Stimulated activated CD4-positive, alpha-beta T cell treated with anti-CD3 and anti-CD28 coated beads, Interleukin-12 subunit alpha, Interleukin-12 subunit beta, amount 100 ng/mL, for 24 hours (primary cell): ENCODE data around the gene EN1.
A peak's percentile ranks its signal among the peaks of the same experiment; 100 is the strongest.

Source experiments
- DNase-seq, 2 experiments: peaks; one replicate each; pipeline ENCODE4 v3.0.0-alpha.2; 2020; ENCODE audit warnings: low read depth in 2 of 2

EN1 gene

DNA sequence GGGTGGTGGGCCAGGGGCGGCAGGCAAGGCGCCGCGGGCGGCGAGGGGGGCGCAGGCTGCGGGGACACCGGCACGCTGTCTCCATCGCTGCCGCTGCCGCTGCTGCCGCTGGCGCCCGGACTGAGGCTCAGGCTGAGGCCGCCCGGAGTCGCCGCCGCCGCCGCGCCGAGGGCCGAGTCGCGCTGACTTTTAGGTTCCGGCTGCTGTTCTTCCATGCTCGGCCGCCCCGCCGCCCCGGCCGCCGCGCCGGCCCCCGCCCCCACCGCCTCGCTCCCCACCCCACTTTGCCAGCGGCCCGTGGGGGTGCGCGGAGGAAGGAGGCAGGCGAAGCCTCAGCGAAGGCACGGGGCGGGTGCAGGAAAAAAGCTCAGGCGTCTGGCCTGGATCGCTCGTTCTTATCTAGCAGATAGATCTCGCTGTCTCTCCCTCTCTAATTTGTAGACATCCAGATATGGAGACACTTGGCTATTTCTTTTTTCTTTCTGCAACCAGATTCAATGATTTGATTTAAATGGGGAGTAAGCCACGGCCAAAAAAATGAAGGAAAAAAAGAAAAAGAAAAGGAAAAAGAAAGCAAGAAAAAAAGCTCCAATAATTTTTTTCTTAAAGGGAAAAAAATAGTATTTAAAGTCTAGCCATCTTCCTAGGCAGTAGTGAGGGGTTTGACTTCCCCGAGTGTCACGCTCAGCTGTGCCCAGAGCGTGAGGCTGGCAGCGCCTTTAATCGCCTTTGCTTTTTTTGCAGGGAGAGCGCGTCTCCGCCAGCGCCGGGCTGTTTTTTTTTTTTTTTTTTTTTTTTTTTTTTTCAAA lies at the start of gene EN1:
Gene EN1 (minus strand): TSS at position 696 of the 809 bp plus-strand sequence. CDS start 481 bp downstream, at position 215.
- DNase-seq = no peak

DNA sequence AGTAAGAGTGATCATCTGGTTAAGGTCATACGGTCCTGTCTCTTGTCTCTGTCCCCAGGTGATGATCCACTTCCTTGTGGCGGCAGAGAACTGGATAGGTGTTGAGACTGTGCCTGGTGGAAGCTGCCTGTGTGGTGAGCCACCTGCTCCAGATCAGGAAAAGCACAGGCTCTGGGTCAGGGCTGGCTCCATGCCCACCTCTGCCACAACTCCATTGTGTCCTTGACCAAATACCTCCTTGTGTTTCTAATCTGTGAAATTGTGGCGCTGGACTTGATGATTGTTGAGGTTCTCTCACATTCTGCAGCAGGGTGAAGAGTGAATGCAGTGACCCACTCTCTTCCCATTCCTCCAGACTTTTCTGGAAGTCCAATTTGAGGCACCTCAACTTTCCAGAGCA lies 45.7 kb upstream of the EN1 start:
- DNase-seq = no peak

DNA sequence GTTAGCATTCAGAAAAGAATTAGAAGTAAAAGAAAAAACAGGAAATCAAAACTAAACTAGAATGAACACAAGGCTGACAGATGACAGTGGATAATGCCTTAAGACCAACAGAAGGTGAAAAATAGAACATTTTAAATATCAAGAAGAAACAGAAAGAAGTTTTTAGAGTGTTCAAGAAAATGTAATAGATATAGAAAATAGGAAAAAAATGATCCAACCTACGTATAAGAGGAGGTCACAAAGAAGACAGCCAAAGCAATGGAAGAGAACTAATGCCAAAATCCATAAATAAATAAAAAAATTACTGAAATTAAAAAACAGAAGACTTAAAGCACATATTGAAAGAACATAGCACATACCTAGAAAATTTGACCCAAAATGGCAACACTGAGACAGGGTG lies 42.5 kb upstream of the EN1 start:
- DNase-seq = no peak

DNA sequence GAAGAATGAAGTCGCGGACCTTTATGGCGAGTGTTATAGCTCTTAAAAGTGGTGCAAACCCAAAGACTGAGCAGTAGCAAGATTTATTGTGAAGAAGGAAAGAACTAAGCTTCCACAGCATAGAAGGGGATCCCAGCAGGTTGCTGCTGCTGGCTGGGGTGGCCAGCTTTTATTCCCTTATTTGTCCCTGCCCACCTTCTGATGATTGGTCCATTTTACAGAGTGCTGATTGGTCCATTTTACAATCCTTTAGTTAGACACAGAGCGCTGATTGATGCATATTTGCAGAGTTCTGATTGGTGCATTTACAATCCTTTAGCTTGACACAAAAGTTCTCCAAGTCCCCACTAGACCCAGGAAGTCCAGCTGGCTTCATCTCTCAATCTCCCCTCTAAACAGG lies 36.3 kb upstream of the EN1 start:
- DNase-seq = no peak

DNA sequence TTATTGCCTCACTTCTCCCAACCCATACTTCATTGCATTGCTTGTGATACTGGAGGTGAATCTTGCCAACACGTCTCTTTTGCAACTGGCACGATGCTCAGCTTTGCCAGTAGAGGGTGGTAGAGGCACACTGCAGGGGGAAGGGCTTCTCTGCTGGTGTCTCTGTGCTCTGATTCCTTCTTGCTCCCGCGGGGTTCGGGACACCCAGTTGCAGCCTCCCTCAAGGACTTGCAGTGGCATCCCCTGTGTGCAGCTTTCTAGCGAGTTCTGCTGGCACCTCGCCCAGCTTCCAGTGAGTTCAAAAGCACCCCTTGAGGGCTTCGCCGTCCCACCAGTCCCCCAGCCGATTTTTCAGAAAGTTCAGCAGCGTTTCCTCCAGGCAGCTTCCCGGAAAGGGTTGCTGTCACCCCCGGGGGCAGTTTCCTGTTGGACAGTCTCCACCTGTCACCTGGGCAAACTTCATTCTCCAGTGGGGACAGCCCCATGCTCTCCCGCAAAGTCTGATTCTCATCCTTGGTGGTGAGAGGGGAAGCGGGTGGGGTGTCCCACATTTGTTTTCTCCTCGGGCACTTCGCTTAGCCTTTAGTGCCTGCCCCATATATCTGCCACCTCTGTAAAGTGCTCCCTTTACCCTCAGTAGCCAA lies 35.4 kb upstream of the EN1 start:
- peak; percentile 26 to 51 for DNase-seq

DNA sequence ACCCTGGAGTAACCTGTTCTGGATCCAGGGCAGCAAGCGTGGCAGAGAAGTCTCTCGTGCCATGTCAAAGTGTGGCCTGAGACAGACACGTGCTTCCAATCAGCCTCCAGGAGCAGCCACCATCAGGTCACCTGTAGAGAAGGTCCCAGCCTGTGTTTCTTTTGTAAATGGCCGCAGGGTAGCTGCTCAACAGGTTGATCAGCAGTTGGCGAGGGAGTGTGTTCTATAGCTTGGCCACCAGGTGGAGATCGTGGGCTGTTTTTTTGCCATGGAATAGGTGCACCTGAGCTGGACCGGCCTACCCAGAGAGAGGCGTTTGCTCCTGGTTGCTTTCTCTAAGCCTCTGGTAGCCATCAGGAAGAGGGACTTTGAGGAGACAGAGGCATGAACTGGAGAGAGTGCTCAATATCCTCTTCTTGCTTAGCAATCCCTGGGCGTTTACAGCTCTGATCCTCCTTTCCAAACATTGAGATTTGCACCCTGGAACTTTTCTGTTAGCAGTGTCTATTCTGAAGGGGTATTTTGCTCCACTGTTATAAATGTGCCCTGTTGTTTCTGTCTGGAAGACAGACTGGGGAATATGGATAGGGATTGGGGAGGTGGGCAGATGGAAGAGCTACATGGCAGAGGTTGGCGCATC lies 34.2 kb upstream of the EN1 start:
- peak; percentile 26 to 55 for DNase-seq

DNA sequence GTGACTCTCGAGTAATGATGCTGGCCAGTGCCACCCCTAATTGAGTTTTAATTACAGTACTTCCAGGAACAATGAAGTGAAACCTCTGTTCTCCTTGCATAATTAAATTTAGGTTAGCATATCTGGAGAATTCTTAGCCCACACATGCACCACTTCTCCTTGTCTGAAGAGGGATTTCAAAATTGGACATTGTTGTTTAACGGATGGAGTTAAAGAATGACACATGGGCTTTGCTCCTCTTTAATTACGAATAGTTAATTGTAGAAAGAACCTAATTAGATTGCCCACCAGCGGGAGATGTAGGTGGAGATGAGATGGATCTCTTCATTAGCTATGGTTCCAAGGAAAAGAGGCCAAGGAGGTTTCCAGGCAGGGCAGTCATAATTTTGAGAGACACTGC lies 33.1 kb upstream of the EN1 start:
- DNase-seq = no peak

DNA sequence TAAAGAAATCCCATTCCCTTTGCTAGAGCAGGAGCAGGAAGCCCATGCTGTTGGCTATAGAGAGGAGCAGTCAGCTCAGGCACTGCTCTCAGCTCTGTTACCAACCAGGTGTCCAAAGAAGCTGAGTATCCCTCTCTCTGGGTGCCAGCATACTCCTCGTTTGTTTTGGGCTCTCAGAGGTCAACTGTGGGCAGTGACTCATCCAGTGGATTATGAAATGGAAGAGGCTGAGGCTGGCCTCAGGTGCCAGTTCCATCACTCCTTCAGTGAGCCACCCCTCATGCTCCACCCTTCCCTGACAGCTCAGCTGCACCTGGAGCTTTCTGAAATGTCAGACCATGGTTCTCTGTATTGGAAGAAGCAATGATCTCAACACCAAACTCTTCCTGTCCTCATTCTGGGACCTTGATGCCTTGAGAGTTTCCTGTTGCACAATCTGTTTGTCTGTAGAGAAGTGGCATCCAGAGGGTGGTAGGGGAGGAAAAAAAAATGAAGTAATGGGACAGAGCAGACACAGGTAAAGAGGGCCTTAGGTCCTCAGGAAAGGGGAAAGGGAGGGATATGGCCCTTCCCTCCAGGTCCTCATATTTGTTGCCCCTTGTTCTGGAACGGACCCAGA lies 31.2 kb upstream of the EN1 start:
- DNase-seq = no peak

DNA sequence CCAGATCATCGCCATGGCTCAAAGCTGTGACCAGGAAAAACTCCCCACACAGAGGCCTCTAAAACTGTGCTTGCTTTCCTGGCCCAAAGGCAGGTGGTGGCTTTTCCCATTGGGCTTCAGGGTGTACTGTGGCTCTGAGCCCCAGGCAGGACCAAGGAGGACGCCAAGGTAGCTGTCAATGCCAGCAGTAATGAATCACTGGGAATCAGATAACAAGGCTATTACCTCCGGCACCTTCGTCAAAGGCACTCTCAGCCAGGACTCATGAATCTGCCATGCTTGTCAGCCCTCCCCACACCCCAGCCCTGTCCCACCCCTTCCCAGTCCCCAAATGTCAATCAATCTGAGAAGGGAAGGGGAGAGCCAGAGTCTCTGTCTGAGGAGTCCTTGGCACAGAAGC lies 27.9 kb upstream of the EN1 start:
- DNase-seq = no peak

DNA sequence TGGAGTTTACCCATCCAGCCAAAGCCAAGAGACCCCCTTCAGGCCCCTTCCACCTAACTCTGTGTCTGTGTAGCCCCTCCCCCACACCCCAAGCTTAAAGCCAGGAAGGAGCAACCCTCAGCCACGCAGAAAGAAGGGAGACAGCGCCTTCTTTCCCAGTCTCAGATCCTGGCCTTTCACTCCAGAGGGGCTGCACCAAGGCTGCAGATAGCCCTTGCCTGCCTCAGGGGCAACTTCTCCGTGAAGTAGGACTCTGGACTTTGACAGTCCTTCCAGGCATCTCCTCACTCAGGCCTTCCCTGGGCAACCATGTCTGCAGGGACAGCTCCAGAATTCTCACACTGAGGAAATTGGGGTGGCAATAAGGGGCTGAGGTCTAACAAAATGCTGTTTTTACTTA lies 26.9 kb upstream of the EN1 start:
- no peak for DNase-seq

DNA sequence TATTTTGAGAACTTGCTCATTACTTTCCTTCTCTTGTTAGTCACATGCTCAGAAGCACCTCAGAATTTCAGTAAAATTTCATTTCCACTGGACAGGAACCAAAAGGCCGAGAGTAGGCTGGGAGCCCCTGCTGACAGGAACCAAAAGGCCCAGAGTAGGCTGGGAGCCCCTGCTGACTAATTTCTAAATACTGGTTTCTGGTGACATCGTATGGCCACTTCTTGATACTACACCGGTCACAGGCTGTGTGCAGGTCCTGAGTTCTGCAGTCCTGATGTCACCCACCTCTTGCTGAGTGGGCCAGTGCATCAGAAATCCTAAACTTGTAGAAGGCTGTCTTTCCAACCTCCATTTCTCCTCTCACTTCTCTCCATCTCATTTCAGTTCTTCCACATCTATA lies 17.7 kb upstream of the EN1 start:
- no peak for DNase-seq

DNA sequence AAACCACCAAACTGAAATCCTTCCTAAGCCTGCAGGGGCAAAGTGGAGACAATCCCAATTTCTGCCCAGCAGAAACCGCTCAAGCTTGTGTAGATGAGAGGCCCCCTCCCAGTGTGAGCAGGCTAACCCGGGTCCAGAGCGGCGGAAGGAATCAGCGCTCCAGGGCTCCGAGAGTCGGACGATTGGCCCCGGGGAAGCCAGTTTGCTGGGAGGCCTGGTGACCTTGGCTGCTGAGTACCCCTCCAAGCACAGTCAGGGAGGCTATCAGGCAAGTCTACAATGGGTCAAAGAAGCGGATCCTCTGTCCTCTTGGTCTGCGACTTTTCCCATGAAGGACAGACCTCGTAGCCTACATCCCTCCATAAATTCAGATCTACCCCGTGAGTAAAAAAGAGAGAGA lies 16.8 kb upstream of the EN1 start:
- DNase-seq = no peak

DNA sequence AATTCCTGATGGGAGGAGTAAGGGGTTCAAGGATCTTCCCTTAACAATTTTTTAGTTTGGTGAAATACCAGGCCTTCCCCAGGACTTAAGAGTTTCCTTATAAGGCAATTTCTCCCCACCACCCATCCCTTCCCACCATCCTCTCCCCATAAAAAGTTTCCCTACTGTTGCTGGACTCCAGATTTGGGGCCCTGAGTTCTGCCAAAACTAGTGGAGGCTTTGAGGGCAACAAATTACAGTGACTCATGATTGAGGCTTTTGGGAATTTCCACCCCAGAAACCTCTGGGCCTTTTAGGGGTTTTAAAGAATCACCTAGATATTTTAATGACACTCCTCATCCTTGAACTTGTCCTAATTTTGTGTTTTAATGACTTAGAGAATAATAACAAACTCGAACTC lies 14.3 kb upstream of the EN1 start:
- no peak for DNase-seq

DNA sequence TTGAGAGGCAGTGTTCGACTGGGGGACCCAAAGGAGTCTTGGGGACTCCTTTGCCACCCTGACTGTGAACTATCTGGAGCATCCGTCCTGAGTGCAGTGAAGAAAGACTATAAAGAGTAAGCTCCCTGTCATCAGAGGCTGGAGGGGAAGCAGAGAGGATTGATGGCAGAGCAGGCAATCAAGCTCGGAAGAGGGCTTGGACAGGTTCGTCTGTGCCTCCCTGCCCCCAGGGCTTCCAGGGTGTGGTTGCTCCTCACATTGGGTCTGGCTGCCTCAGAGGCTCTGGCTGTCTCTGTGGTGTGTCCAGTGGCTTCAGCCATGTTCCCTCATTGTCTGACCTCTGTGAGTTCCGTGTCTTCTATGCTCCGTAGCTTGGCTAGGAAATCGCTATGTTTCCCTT lies 13.8 kb upstream of the EN1 start:
- DNase-seq = no peak

DNA sequence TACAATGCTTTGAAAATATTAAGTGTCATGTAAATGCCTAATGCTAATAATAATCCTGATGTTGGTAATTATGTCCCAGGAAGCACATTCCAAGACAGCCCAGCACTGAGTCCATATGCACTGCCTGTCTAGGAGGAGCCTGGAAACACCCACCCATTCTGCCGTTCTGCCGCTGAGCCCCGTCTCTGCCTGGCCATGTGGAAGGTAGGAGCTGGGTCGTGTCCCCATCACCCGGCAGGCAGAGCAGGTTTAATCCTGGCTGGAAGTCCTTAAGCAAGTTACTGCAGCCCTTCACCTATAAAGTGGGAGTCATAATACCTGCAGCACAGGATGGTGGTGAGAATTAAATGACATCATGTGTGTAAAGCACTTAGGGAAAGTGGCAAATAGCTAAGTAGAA lies 13.1 kb upstream of the EN1 start:
- no peak for DNase-seq

DNA sequence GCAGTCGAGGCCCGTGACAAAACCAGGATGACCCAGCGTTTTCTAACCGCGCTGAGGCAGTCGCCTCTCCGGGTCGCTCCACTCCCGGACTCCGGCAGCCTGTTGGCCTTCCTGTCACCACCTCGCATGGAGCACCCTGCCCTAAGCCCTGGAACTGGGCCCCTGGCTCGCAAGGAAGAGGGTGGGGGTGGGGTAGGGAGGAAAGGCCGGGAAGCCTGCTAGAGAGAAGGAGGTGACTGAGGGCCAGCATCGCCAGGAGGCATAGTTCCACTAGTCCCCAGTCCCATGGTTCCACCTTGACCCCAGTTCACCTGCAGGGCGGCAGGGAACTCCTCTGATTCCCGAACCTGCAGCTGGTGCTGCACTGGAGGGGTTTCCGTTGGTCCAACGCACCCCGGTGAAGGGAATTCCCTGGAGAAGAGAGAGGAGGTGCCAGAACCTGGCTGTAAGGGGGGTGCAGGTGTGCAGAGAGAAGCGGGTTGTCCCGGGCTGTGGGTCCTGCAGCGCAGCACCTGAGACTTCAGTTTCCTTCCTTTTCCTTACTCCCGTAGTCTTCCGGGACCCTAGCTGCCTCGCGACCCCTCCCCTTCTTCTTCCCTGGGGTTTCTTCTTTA lies 11.8 kb upstream of the EN1 start:
- DNase-seq = no peak

DNA sequence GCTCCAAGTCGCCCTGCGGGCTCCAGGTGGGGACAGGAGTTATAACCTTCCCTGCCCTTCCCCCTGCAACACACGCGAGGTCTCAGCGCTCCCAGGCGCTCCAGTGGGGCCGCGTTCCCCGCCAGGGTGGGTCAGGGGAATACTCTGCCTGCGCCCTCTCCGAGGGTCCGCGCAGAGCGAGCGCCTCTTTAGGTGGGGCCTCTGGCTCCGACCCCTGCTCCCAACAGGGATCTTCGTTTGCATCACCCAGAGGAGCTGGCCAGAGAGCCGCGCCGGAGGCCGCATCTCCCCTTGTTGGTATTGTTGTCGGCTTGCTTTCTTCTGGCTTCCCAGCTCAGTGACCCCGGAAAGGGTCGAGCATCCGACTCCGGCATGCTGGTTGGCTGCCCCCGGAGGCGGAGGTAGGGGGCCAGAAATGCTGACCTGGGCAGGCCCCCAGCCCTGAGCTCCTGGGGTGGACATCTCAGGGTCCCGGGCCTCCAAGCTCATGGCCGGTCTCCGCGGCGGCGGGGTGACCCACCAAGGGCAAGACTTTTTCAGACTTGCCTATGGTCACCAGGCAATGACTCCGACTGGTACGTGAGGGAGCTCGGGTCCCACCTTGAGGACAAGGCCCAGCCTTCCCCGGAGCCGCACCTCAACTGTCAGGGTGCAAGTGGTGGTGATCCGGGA lies 11.2 kb upstream of the EN1 start:
- DNase-seq = no peak

DNA sequence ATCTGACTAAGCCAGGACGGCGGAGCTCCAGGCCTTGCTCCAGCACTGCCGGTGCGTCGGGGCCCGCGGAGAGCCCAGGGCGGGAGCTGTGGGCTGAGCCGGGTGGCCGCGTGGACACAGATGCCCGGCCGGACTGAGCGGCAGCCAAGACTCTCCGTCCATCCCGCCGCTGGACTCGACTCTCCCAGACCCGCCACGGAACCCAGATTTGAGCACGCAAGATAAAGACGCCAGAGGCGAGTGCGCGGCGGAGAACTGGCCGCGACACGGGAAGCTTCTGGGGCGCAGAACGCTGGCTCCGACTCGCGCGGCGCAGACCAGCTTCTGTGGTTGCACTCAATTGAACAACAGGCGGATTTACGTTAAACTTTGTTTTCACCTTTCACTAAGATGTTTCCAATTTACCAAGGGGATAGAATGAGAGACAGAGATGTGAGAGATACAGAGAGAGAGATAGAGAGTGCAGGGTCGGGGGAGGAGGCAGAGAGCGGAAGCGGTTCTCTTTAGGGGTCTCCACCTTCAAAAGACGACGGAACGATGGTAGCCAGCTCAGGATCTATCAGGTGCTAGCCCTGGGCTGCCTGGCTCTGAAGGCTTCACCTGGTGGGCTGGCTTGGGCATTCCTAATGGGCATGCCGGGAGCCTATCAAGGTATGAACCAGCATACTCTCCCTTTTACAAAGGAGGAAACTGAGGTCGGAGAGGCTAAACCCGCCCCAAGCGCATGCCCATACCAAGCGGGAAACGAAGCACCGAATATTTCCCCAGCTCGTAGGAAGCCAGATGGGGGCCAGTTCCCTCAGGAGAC lies 10.4 kb upstream of the EN1 start:
- no peak for DNase-seq

DNA sequence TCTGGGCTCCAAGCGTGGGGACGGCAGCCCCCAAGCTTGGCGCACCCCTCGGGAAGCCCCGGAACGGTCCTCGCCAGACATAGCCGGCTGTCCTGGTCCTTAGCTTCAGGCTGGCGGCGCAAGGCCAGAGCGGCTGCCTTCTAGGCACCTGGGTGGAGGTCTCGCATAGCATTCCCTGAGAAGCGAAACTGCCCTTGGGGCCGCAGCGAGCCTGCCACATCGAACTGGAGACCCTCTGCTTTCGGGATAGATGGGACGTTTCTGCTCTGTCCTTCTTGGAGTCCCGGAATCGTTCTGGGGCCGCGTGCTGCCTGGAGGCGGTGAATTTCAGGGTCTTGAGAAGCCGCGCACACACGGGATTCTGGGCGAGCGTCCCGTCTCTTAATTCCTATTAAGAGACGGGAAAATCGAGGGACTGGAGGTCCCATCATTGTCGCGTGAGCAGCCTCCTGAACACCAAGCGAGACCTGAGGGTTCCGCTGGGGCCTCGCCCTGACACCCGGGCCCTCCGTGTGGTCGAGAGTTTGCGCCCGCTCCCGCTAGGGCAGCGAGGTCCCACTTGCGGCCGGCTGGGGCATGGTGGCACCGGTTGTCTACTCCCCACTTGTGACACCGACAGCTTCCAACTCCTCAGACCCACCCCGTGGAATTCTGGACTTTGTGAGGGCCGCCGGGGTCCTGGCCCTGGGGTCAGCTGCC lies 9.7 kb upstream of the EN1 start:
- DNase-seq = no peak

DNA sequence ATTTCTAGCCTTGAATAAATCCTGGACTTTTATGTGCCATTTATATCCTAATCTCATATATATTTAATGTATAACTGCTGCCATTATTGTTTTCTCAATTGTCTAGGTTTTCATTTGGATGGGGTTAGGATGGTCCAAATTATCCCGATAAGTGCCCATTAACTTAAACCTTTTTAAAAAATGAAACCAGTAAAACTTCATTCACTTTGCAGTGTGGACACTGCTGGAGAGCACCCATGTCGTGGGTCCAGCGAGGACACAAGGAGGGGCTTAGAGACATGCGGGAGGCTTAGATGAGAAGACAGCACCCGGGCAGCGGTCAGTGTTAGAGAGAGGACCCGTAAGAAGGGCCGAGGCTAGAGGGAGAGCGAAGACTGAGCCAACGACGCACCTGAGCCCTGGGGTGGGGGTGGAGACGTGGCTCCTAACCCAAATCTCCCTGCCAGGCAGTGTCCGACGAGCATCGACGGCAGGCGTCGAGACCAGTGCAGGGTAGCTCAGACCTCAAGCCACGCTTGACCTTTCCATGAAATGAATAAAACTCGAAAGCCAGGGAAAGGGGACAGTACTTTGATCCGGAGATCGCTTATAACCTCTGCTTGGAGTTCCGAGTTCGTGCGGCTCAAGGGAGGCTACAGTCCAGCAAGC lies 9.0 kb upstream of the EN1 start:
- no peak for DNase-seq
